ENCODE results near the gene FZD1. TPM values are rescaled to one million over a fixed set of nuclear protein-coding genes. Genes with fewer than 3 reads are reported as not detected.

FZD1 gene
- total and polyA plus RNA-seq, 10 donors: 0.61 to 7.7 (median 4.3) TPM

DNA sequence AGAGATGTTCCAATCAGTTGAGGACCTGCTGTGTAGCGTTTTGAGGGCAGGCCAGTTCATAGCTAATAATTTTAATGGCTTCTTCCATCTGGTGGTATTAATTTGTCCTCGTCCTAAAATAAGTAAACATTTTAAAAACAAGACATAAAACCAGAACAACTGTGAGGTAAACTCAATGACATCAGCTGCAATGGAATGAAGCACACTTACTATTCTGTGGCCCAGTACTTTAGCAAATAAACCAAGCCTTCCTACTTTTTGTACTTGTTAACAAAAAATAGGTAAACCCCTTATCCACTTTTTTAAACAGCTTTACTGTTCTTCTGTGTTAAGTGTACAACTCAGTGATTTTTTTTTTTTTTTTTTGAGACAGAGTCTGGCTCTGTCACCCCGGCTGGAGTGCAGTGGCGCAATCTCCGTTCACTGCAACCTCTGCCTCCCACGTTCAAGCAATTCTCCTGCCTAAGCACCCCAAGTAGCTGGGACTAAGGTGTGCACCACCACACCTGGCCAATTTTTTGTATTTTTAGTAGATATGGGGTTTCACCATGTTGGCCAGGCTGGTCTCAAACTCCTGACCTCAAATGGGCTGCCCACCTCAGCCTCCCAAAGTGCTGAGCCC, 28.9 kb upstream of the FZD1 start:
- Histone ChIP-seq H3K27ac (no peak overlapping the region), H3K27me3 (replicated peaks in 1 of 7) (no peaks in the 10 kb centered on the region), H3K36me3 (no peaks in the 10 kb centered on the region), H3K4me3 (no peak overlapping the region), H3K4me1 (peaks cover 0 to 16% (median 6%) of the 10 kb centered on the region in 6 donors), H3K9me3 (no peaks in the 10 kb centered on the region)
- TF ChIP-seq POLR2AphosphoS5 (IDR thresholded peaks at IDR 0.05) (no peak), POLR2A (IDR thresholded peaks at IDR 0.05) (no peak)
- TF ChIP-seq, protein P1, sequence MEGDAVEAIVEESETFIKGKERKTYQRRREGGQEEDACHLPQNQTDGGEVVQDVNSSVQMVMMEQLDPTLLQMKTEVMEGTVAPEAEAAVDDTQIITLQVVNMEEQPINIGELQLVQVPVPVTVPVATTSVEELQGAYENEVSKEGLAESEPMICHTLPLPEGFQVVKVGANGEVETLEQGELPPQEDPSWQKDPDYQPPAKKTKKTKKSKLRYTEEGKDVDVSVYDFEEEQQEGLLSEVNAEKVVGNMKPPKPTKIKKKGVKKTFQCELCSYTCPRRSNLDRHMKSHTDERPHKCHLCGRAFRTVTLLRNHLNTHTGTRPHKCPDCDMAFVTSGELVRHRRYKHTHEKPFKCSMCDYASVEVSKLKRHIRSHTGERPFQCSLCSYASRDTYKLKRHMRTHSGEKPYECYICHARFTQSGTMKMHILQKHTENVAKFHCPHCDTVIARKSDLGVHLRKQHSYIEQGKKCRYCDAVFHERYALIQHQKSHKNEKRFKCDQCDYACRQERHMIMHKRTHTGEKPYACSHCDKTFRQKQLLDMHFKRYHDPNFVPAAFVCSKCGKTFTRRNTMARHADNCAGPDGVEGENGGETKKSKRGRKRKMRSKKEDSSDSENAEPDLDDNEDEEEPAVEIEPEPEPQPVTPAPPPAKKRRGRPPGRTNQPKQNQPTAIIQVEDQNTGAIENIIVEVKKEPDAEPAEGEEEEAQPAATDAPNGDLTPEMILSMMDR (IDR thresholded peaks at IDR 0.05 in 8 of 11, conservative IDR thresholded peaks at IDR 0.05 in 3 of 11): no peak
- WGBS, 5 donors: 74 to 93% (median 86%) methylated on average over 6 of the region's 6 CpGs
- no peak for DNase-seq
- intact Hi-C loops (cut with DNase I; ENCODE audit: low total_unique reads): no loop called here

DNA sequence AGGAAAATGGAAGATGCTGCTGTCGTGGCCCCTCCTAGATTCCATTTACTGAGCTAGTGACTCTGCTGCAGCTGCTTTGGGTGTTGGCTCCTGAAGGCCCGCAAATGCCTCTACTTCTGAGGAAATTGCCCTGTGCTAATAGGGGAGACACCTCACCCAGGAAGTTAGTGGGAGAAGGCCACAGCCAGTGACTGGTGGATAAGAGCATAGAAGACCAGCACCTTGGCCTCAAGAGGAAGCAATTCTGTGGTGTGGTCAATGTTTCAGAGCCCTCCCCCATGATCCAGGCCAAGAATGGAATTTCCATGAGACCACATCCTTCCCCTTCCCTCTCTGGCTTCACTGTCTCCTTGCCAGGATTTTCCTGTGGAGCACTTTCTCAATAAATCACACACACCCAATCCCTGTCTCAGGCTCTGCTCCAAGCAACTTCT, 25.0 kb upstream of the FZD1 start:
- H3K4me3 ChIP-seq: no peak overlapping the region
- peaks cover 0 to 21% (median 10%) of the 10 kb centered on the region in 6 donors for H3K4me1 ChIP-seq
- WGBS, 5 donors: 25 to 49% (median 38%) methylated on average over 2 of the region's 2 CpGs
- no peaks in the 10 kb centered on the region for H3K27me3 ChIP-seq (replicated peaks in 1 of 7)
- H3K36me3 ChIP-seq: no peaks in the 10 kb centered on the region
- intact Hi-C loops (cut with DNase I; ENCODE audit: low total_unique reads): no loop called here
- no peak overlapping the region for H3K27ac ChIP-seq
- no peaks in the 10 kb centered on the region for H3K9me3 ChIP-seq
- no peak for DNase-seq
- TF ChIP-seq POLR2AphosphoS5 (IDR thresholded peaks at IDR 0.05) (no peak), POLR2A (IDR thresholded peaks at IDR 0.05) (no peak)
- TF ChIP-seq, protein P1 (IDR thresholded peaks at IDR 0.05 in 8 of 11, conservative IDR thresholded peaks at IDR 0.05 in 3 of 11): no peak

DNA sequence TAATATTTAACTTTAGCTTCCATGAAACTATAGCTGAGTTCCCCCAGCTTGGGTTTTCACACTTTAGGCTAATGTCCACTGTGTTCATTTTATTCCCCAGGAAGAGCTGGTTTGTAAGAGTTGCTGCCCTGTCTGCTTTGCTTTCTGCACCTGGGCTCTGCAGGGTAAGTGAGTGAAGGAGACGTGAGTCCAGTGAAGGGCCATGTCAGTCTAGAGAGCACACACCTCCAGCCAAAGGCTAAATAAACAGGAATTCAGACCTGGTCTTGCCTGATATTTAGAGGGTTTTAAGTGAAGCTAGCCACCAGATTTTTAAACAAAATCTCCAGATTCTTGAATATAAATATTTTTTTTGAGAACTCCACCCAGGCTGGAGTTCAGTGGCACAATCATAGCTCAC, 24.5 kb upstream of the FZD1 start:
- 77 to 87% (median 81%) methylated on average over 1 of the region's 1 CpG for WGBS, 5 donors
- Histone ChIP-seq H3K9me3 (no peaks in the 10 kb centered on the region), H3K4me1 (peaks cover 0 to 21% (median 10%) of the 10 kb centered on the region in 6 donors), H3K27me3 (replicated peaks in 1 of 7) (no peaks in the 10 kb centered on the region), H3K4me3 (no peak overlapping the region), H3K27ac (no peak overlapping the region), H3K36me3 (no peaks in the 10 kb centered on the region)
- TF ChIP-seq POLR2A (IDR thresholded peaks at IDR 0.05) (no peak), POLR2AphosphoS5 (IDR thresholded peaks at IDR 0.05) (no peak)
- TF ChIP-seq, protein P1 (IDR thresholded peaks at IDR 0.05 in 8 of 11, conservative IDR thresholded peaks at IDR 0.05 in 3 of 11): no peak
- intact Hi-C loops (cut with DNase I; ENCODE audit: low total_unique reads): no loop called here
- DNase-seq: no peak

DNA sequence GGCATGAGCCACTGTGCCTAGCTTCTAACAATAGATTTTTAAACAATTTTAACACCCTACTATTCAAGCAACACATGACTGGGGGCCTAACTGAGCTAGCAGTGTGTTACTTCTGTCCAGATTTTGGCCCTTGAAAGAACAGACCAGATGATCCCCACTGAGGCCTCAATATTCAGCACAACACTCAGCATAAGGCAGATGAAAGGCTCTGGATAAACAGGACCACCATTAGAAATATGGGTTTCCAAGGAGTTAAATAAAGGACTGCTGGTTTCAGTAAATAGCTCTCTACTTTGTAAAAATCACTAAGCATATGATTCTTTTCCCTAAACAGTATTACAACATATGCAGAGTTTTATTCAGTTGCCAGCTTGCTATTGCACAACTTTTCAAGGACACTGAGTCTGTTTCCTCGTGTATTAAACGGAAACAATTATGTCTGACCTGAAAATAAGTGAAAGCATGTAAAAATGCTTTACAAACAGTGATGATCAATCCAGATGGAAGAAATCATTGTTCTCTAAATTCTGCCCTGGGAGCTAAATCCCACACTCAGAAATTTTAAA, 23.8 kb upstream of the FZD1 start:
- H3K27ac ChIP-seq: no peak overlapping the region

More for the DNA sequence above, 23.8 kb upstream of the FZD1 start:
- TF ChIP-seq POLR2A (IDR thresholded peaks at IDR 0.05) (no peak), POLR2AphosphoS5 (IDR thresholded peaks at IDR 0.05) (no peak)
- TF ChIP-seq, protein P1 (IDR thresholded peaks at IDR 0.05 in 8 of 11, conservative IDR thresholded peaks at IDR 0.05 in 3 of 11): no peak
- Histone ChIP-seq H3K4me3 (no peak overlapping the region), H3K36me3 (no peaks in the 10 kb centered on the region), H3K9me3 (no peaks in the 10 kb centered on the region), H3K4me1 (peaks cover 0 to 21% (median 10%) of the 10 kb centered on the region in 6 donors), H3K27me3 (replicated peaks in 1 of 7) (no peaks in the 10 kb centered on the region)
- WGBS, 5 donors: 23 to 59% (median 35%) methylated on average over 2 of the region's 2 CpGs
- intact Hi-C loops (cut with DNase I; ENCODE audit: low total_unique reads): no loop called here
- no peak for DNase-seq
